ENCODE data around the gene TCF3. TPM values are rescaled to one million over a fixed set of nuclear protein-coding genes. Genes with fewer than 3 reads are reported as not detected.

TCF3 gene
- total RNA-seq, 1 donor from 2014 or later = 251 TPM

DNA sequence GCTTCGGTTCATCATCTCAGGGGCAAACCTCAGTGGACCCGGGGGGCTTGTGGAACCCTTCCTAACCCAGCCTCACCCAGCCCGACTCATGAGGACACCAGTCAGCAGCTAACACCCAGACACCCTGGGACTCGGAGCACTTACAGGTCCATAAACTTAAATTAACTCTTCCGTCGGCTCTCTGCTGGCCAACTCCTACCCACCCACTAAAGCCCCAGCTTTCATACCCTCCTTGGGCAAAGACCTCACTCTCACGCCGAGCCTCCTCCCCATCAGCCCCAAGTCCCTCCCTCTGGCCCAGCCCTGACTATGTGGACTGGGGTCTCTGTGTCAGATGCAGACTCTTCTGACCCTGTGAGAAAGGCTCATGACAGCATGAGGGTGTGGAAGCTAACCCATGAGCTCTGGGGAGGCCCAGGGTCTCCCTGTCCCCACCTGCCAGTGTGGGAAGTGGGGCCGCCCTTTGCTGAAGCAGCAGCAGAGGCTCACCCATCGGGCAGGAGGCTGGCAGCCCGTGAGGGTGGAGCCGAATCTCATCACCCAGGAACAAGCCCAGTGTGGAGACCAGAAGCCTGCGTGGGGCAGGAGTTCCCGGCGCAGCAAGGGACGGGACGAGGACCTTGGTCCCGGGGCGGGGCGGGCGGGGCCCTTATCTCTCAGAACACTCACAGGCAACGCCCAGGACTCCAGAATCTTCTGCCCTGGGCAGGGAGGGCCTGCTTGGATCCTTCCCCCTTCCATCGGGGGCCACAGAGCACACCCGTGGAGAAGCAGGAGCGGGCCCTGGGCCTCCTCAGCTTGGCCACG is 19.8 kb downstream of the TCF3 start:
- DNase-seq (ENCODE audit: extremely low read depth, low read depth, low spot score) = no peak

DNA sequence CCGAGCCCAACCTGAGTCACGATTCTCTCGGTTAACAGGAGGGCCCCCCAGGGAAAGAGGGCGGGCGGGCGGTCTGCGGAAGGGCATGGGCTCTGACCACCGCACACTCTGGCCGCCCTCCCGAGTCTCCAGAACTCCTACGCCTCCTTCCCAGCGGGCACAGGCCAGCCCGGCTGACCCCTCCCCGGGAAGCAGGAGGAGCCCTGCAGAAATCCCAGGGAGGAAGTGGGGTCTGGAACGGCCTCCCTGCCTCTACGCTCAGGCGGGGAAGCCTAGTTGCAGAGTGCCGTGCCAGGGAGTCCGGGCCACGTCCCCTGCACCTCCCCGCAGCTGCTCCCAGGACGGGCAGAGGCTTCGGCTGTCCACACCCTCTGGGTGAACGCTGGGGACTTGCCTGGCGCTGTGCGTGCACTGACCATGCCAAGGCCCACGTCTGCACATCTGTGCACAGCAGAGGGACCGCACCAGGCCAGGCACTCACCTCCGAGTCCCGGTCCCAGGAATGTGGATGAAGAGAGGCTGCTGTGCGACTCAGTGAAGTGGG is 20.8 kb downstream of the TCF3 start:
- no peak for DNase-seq (ENCODE audit: extremely low read depth, low read depth, low spot score)

DNA sequence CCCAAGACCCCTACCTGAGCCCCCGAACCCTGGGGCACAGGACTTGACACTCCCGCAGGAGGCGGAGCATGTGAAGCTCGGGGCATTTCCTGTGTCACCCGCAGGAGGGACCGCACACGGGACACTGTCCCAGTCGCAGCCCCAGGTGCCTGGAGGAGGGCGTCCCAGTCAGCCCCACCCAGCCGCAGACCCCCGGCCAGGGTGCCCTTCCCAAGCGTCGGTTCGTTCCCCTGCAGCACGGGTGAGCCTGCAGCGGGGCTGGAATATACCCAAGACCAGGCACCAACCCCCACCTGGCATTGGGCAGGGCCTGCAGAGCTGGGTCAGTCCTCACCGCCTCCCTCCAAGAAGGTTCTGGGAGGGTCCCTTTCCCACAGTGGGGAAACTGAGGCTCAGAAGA is 21.6 kb downstream of the TCF3 start:
- no peak for DNase-seq (ENCODE audit: extremely low read depth, low read depth, low spot score)

DNA sequence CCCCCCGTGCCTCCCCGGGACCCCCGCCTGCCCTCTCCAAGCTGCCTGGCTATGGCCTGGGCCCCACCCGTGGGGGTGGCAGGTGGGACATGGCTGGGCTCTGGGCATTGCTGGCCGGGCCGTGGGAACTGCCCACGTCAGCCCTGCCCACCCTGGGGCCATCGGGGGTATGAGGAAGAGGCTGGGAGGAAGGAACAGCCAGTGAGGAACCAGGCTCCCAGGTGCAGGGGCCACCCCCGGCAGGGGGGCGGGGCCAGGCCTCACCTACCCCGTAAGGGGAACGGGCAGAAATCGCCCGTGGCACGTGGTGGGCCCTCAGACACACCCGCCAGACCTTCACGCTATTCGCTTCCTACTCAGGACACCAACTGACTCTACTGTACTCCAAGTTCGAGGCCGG is 22.4 kb downstream of the TCF3 start:
- no peak for DNase-seq (ENCODE audit: extremely low read depth, low read depth, low spot score)

DNA sequence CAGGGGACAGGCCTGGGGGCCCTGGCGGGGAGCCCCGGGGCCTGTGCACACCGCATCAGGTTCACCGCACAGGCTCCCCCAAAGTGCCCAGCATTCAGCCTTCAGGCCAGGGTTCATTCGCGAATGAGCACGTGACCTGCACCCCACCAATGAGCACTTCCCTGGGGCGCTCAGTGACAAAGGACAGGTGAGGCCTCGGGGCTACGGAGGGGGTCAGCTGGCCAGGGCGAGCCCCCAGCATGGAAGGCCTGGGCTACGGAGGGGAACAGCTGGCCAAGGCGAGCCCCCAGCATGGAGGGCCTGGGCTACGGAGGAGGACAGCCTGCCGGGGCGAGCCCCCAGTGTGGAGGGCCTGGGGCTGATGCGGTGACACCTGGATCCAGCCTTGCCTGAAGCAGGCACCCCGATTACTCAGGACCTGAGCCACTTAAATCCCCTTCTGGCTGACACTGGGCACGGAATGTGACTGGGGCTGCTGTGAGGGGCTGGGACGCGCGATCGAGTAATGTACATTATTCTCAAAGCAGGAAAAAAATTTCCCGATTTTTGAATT is 23.1 kb downstream of the TCF3 start:
- DNase-seq (ENCODE audit: extremely low read depth, low read depth, low spot score) = no peak

DNA sequence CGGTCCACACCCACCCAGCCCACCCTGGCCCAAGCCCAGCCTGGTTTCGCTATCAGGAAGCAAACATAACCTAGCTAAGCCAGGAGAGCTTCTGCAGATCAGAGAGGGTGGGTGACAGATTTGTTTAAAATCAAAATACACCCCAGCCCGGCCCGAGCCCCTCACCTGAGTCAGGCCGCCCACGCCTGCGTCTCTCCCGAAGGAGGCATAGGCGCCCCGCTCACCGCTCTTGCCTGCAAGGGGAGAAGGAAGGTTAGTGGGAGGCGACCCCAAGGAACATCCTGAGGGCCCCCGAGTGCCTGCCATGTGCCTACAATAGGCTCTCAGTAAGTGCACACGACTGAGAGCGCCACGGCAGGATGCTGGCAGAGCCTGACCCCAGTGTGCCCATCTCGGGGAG is 25.2 kb downstream of the TCF3 start:
- DNase-seq (ENCODE audit: extremely low read depth, low read depth, low spot score) = no peak

DNA sequence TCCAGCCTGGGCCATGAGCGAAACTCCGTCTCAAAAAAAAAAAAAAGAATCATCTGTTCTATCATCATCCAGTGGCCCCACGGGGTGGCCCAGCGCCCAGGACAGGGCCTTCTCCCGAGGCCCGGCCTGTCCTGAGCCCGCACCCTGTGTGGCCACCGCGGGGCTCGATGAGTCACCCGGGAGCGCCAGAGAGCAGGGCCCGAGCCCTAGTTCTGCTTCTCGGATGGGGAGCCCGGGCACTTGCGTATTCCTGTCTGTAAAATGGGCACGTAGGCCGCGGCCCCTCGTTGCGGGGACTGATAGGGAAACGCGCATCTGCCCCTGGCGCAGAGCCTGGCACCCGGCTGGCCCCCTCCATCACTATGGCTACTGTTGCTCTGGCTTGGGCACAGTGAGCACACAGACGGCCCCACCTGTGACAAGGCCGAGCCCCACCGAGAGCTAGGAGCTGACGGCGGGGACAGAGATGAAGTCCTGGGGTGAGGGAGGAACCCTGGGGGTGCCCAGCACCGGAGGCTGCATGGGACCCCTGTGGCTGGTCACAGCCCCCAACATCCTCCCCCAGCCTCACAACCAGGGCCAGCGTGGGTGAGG is 25.9 kb downstream of the TCF3 start:
- no peak for DNase-seq (ENCODE audit: extremely low read depth, low read depth, low spot score)

DNA sequence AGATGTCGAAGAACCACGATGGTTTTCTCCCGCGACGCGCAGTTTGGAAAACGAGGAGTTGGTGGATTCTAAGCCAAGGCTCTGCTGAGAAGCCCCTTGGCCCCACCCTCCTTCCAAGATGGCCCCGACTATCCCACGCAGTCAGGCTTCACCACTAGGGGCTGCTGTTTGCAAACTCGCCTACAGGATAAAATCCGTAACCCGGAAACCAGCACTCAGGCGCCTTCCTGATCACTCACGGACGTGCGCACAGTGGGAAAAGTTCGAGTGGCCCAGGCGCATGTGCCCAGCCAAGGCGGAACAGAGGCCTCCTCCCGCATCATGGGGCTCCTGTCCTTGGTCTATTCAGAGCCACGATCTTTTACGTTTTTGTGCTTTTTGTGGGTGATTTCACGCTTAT is 28.0 kb downstream of the TCF3 start:
- peak; percentile 23 for DNase-seq (ENCODE audit: extremely low read depth, low read depth, low spot score)

DNA sequence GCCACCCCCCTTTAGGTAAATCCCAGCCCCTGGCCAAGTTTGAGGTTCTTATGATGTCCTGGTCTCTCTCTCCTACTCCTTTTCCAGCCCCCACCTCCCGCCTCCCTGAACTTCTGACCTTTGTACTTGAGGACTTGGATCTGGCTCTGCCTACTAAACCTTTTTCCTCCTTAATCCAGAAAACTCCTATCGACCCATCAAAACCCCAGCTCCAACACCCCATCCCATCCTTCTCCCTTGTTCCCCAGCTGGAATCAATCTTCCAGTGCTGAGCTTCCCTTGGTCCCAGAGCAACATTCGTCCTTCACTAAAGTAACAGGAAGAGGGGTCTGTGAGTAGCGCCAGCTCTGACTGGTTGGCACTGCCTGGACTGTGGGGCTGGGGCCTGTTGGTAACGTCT is 29.9 kb downstream of the TCF3 start:
- DNase-seq (ENCODE audit: extremely low read depth, low read depth, low spot score) = no peak

DNA sequence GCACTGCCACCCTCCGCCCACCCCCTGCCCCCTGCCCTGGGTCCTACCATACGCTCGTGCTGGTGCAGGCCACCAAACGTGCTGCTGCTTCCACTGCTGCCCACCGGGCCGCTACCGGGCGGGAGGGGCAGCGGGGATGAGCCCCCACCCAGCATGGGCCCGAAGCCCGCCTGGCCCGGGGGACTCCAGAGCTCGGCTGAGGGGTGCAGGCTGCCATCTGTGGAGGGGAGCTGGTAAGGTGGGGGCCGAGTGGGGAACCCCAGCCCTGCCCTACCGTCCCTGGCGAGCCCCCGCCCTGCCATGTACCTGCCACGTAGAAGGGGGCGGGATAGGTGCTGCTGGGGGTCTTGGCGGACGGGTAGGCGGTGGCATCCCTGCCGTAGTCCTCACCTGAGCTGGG is 30.4 kb downstream of the TCF3 start:
- no peak for DNase-seq (ENCODE audit: extremely low read depth, low read depth, low spot score)

DNA sequence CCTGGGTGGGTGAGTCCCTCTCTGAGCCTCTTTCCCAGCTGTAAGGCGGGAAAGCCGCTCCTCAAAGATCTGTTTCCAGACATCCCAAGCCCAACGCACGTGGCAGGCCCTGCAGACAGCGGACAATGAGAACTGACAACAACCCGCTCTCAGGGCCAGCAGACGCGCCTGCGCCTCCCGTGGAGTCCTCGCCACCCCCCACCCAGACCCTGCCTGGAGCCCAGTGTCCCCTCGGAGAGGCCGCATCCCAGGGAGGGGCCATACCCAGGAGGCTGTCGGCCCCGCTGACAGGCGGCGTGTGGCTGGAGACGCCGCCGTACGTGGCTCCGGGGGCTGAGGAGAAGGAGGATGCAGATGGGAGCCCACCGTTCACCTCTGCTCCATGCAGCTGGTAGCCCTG is 30.8 kb downstream of the TCF3 start:
- no peak for DNase-seq (ENCODE audit: extremely low read depth, low read depth, low spot score)

DNA sequence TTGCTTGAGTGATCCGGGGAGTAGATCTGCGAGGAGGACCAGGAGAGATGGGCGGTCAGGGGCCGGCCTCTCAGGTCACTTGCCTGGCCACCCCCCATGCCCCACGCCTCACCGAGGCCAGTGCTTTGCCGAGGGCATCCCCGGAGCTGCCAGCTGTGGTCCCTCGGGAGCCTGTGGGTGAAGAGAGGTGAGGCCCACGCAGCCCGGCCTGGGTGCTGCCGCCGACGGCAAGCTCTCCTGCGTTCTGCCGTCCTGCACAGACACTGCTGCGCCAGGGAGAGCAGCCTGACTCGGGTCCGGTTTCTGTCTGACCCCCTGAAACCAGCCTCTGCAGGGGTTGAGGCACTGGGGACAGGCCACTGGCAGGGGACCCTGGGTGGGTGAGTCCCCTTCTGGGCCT is 31.4 kb downstream of the TCF3 start:
- no peak for DNase-seq (ENCODE audit: extremely low read depth, low read depth, low spot score)

DNA sequence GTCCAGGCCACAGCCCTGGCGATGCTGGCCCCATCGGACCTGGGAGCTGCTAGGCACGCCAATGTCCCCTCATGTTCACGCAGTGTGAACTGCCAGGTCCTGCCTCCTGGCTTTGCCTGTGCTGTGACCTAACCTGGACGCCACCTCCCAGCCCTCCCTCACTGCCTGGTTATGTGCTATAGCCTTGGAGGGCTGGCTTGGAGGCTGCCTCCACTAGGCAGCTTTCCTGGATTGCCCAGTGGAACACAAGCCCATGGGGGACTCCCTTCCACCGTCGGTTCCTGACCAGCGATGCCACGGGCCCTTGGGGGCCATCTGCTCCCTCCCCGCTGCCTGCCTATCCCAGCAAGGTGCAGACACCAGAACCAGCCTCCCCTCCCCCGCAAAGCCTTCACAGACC is 31.9 kb downstream of the TCF3 start:
- DNase-seq (ENCODE audit: extremely low read depth, low read depth, low spot score) = no peak

DNA sequence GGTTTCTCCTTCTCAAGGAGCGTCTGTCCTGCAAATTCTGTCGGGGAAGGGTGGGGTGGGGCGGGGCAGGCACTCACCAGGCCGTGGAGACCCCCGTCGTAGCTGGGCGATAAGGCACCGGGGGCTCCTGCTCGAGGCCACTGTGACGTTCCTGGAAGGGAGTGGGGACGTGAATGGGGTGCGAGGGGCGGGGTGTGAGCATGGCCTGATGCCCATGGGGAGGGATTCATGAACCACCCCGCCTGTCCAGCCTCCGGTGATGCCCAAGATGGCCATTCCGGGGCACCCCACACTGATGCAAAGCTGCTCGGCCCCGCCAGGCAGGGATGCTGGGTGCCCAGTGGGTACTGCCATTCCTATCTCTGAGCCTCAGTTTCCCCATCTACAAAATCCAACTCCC is 32.7 kb downstream of the TCF3 start:
- DNase-seq (ENCODE audit: extremely low read depth, low read depth, low spot score) = no peak

DNA sequence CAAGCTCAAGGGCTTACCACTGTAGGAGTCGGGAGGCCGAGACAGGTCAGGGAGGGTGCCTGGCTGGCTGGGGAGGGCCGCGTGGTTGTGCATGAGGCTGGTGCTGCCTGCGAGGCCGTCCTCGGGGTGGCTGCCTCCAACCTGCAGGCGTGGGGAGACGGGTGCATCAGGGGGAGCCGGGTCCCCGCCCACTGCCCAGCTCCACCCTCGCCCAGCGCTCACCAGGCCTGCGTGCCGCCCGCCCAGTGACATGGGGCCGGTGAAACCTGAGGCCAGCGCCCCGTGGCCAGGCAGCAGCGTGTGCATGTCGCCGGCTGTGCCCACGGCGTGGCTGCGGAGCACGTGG is 33.3 kb downstream of the TCF3 start:
- DNase-seq (ENCODE audit: extremely low read depth, low read depth, low spot score) = no peak

DNA sequence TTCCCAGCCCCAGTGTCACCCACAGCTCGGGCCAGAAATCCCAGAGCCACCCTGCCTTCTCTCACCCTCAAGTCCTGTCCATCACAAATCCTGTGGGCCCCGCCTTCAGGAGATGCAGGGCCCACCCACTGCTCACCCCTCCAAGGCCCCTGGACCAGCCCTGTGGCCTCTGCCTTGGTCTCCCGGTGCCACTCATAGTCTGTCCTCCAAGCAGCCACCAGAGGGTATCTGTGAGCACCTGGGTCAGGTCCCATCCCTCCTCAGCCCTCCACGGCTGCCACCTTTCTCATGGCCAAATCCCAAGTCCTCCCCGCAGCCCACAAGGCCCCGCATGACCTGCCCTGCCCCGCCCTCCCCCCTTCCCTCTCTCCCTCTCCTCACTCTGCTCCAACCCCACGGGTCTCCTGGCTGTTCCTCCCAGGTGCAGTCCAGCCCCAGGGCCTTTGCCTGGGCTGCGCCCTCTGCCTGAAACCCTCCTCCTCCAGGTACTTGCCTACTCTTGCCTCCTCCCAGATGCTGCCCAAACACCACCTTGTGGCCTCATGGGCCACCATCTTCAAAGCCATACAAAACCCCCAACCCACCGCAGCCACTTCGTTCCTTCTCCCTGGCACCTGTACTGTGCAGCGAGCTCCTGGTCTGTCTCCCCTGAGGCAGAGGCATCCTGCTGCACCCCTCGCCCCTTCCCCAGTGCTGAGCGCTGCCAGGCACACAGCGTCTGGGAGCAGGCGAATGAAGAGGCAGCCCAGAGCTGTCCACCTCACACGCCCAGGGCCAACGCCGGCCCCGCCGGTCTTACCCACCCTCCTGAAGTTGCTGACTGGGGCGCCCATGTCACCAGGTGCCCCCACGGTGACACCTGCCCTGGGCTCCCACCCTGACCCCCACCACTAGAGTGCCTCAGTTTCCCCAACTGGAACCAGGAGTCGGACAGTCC is 34.0 kb downstream of the TCF3 start:
- DNase-seq (ENCODE audit: extremely low read depth, low read depth, low spot score) = no peak

DNA sequence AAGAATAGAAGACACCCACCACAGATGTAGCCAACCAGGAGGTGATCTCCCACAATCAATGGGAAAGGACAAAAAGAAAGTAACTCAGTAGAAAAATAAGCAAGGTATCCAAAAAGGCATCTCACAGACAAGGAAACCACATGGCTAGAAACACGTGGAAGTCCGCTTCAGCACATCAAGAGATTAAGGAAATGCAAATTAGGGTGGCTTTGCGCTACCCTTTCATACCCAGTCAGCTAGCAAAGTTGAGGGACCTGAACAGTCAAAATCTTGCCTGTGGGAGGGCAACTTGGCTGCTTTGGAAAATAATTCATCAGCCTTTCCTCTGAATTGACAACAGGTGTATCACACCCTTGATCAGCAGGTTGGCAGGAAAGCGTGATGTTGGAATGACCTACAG is 35.5 kb downstream of the TCF3 start:
- DNase-seq (ENCODE audit: extremely low read depth, low read depth, low spot score) = no peak

DNA sequence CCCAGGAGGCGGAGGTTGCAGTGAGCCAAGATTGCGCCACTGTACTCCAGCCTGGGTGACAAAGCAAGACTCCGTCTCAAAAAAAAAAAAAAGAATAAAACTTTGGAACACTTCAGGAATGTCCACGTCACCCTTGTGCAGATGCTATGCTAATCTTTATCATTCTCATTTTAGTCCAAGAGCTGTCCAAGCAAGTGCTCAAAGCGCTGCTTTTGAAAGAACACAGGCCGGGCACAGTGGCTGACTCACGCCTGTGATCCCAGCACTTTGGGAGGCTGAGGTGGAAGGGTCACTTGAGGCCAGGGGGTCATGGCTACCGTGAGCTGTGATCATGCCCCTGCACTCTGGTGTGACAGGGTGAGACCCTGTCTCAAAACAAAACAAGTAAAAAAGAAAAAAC is 36.0 kb downstream of the TCF3 start:
- no peak for DNase-seq (ENCODE audit: extremely low read depth, low read depth, low spot score)

DNA sequence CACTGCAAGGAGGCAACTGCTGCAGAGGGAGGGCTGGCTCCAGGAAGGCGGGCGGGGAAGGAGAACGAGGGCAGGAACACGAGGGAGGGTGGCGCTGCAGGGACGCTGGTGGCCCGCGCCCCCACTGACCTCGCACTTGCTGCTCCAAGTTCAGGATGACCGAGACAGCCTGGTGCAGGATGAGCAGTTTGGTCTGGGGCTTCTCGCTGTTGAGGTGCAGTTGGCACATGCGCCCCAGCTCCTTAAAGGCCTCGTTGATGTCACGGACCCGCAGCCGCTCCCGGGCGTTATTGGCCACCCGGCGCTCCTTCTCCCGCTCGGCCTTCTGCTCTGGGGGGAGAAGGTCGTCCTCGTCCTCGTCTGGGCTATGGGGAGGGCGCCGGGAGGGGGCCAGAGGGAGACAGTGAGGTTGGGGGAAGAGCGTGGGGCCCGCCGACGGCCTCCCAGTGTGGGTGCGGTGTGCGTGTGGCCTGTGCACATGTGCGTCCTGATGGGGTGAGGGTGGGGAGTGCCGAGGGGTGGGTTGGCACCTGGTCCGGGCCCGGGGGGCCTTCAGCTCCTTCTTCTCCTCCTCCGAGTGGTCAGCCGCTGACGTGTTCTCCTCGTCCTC is 37.2 kb downstream of the TCF3 start:
- DNase-seq (ENCODE audit: extremely low read depth, low read depth, low spot score) = no peak

DNA sequence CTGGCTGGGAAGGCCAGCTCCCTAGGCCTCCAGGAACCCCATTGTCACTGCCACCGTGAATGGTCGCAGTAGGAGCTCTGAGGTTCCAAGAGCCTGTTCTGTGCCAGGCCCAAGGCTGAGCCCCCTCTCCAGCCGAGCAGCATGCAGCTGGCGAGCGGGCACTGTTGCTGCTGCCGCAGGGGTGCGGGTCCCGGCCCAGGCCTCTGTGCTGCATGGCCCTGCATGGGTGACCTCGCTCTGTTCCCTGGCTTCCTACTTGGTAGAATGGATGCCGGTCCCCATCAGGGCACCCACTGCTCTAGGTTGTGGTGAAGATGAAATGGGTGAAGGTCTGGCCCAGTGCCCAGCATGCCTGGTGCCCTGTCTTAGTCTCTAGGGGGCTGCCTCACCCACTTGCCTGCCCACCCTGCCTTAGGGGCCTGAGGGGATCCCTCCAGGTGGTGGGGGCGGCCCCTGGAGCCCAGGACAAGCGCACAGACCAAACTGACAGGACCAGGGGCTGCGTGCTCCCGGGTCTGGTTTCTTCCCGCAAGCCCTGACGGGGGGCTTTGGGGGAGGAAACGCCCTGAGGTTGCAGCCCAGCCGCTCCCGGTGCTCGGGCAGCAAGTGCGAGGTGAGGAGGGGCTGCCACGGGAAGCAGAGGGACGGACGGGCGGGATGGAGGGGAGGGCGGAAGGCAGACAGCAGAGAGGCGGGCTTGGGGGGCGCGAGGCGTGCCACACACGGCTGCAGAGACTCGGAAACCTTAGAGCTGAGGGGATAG is 38.4 kb downstream of the TCF3 start:
- no peak for DNase-seq (ENCODE audit: extremely low read depth, low read depth, low spot score)

Measured in glomerular endothelial cell (primary cell).